Measurements from ENCODE around the gene ARFGAP3.

- TF ChIP-seq, protein P1, sequence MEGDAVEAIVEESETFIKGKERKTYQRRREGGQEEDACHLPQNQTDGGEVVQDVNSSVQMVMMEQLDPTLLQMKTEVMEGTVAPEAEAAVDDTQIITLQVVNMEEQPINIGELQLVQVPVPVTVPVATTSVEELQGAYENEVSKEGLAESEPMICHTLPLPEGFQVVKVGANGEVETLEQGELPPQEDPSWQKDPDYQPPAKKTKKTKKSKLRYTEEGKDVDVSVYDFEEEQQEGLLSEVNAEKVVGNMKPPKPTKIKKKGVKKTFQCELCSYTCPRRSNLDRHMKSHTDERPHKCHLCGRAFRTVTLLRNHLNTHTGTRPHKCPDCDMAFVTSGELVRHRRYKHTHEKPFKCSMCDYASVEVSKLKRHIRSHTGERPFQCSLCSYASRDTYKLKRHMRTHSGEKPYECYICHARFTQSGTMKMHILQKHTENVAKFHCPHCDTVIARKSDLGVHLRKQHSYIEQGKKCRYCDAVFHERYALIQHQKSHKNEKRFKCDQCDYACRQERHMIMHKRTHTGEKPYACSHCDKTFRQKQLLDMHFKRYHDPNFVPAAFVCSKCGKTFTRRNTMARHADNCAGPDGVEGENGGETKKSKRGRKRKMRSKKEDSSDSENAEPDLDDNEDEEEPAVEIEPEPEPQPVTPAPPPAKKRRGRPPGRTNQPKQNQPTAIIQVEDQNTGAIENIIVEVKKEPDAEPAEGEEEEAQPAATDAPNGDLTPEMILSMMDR (conservative IDR thresholded peaks at IDR 0.05), result no peak
- no peak for TF ChIP-seq ZFX (IDR thresholded peaks at IDR 0.05)
Observed at GRCh38 chr22:42754658-42755057, 102.4 kb downstream of the ARFGAP3 start.
